DND-41 (cell line): Measurements from ENCODE around the gene GATD1.

Source experiments
- CTCF ChIP-seq: IDR thresholded peaks from 2 replicates; pipeline ENCODE4 v1.5.1; 2012; ENCODE audit warnings: borderline replicate concordance, low read length, moderate library complexity, mild to moderate bottlenecking; ENCODE audit not compliant: poor library complexity, severe bottlenecking; ENCODE audit errors: extremely low read depth
- EZH2 ChIP-seq: IDR thresholded peaks from 3 replicates; pipeline ENCODE4 v1.6.1; 2012; ENCODE audit warnings: borderline replicate concordance, low read depth, mild to moderate bottlenecking, moderate library complexity, low read length, inconsistent platforms; ENCODE audit not compliant: severe bottlenecking

GRCh38 chr11:765025-765801 is 12.1 kb downstream of the GATD1 start:
- TF ChIP-seq CTCF (peak; percentile 84), EZH2 (no peak)
